WTC11 (cell line): ENCODE data around the gene ILRUN. TPM values are rescaled to one million over a fixed set of nuclear protein-coding genes. Genes with fewer than 3 reads are reported as not detected.

Source experiments
- ATAC-seq: fragments of 200-7000 bp; cut with Tn5 transposase; 2 replicates; pipeline ENCODE4 v1.10.0; 2021; ENCODE audit warnings: mild to moderate bottlenecking, moderate library complexity
- CTCF ChIA-PET: fragments of 300-600 bp; sonication (Branson Sonifier 250); formaldehyde crosslinking; loops from one replicate; lab custom pipeline; 2021; ENCODE audit warnings: antibody characterized with exemption; lab: Charles Lee
- POLR2A ChIA-PET: fragments of 350-600 bp; sonication (Branson Sonifier 250); formaldehyde crosslinking; loops from one replicate; lab custom pipeline; 2021; ENCODE audit warnings: antibody characterized with exemption; lab: Charles Lee
- DNase-seq: peaks from one replicate; pipeline ENCODE4 v3.0.0; 2021; ENCODE audit warnings: low spot score
- H3K27ac Mint-ChIP-seq: 2 replicates; pipeline ENCODE4 v1.8.0; 2021; ENCODE audit warnings: mixed read lengths
- H3K27me3 Mint-ChIP-seq: 2 replicates; pipeline ENCODE4 v1.8.0; 2021; ENCODE audit warnings: low read depth, mild to moderate bottlenecking, moderate library complexity, mixed read lengths
- H3K36me3 Mint-ChIP-seq: 2 replicates; pipeline ENCODE4 v1.8.0; 2021; ENCODE audit warnings: mixed read lengths
- H3K4me1 Mint-ChIP-seq: 2 replicates; pipeline ENCODE4 v1.8.0; 2022; ENCODE audit warnings: mixed read lengths
- H3K4me3 Mint-ChIP-seq: 2 replicates; pipeline ENCODE4 v1.8.0; 2021; ENCODE audit warnings: mild to moderate bottlenecking, moderate library complexity, mixed read lengths
- H3K9me3 Mint-ChIP-seq: 2 replicates; pipeline ENCODE4 v1.8.0; 2021; ENCODE audit warnings: mixed read lengths
- AR ChIP-seq: fragments of 250-450 bp; sonication (Bioruptor Pico); IDR thresholded peaks from 2 replicates; pipeline ENCODE4 v1.9.0; 2021; ENCODE audit warnings: mild to moderate bottlenecking
- ATF1 ChIP-seq: sonication (generic); formaldehyde crosslinking; IDR thresholded peaks from 2 replicates; pipeline ENCODE4 v1.8.1; 2023; ENCODE audit warnings: mild to moderate bottlenecking, moderate library complexity, missing genetic modification reagents
- CBFB ChIP-seq: sonication (generic); formaldehyde crosslinking; IDR thresholded peaks from 2 replicates; pipeline ENCODE4 v1.8.1; 2022; ENCODE audit warnings: mild to moderate bottlenecking, low read depth, missing genetic modification reagents
- CREB1 ChIP-seq: sonication (generic); formaldehyde crosslinking; IDR thresholded peaks from 2 replicates; pipeline ENCODE4 v1.8.0; 2023; ENCODE audit warnings: mild to moderate bottlenecking, missing genetic modification reagents
- ELF4 ChIP-seq: sonication (generic); formaldehyde crosslinking; IDR thresholded peaks from 2 replicates; pipeline ENCODE4 v1.8.1; 2022; ENCODE audit warnings: low read depth, mild to moderate bottlenecking, moderate library complexity, missing genetic modification reagents
- ESRRA ChIP-seq: sonication (generic); formaldehyde crosslinking; IDR thresholded peaks from 2 replicates; pipeline ENCODE4 v1.8.1; 2022; ENCODE audit warnings: mild to moderate bottlenecking, missing genetic modification reagents, borderline replicate concordance
- IRF1 ChIP-seq: sonication (generic); formaldehyde crosslinking; IDR thresholded peaks from 2 replicates; pipeline ENCODE4 v1.8.0; 2023; ENCODE audit warnings: missing genetic modification reagents
- NR2C2 ChIP-seq: sonication (generic); formaldehyde crosslinking; IDR thresholded peaks from 2 replicates; pipeline ENCODE4 v1.8.0; 2022; ENCODE audit warnings: mild to moderate bottlenecking, missing genetic modification reagents
- OVOL2 ChIP-seq: fragments of 250-450 bp; sonication (Bioruptor Pico); IDR thresholded peaks from 2 replicates; pipeline ENCODE4 v1.9.0; 2021; ENCODE audit warnings: mild to moderate bottlenecking, borderline replicate concordance
- PRRX2 ChIP-seq: fragments of 250-450 bp; sonication (Bioruptor Pico); IDR thresholded peaks from 2 replicates; pipeline ENCODE4 v1.8.0; 2021; ENCODE audit warnings: mild to moderate bottlenecking
- RELA ChIP-seq: sonication (generic); formaldehyde crosslinking; IDR thresholded peaks from 2 replicates; pipeline ENCODE4 v1.8.1; 2022; ENCODE audit warnings: missing genetic modification reagents, mild to moderate bottlenecking, borderline replicate concordance
- SP1 ChIP-seq: sonication (generic); formaldehyde crosslinking; conservative IDR thresholded peaks from 2 replicates; pipeline ENCODE4 v1.8.1; 2022; ENCODE audit warnings: missing genetic modification reagents
- TEAD1 ChIP-seq: sonication (generic); formaldehyde crosslinking; IDR thresholded peaks from 2 replicates; pipeline ENCODE4 v1.8.0; 2022; ENCODE audit warnings: mild to moderate bottlenecking, missing genetic modification reagents
- USF1 ChIP-seq: sonication (generic); formaldehyde crosslinking; IDR thresholded peaks from 2 replicates; pipeline ENCODE4 v1.8.0; 2022; ENCODE audit warnings: mild to moderate bottlenecking, missing genetic modification reagents
- ZNF138 ChIP-seq: sonication (generic); formaldehyde crosslinking; conservative IDR thresholded peaks from 2 replicates; pipeline ENCODE4 v1.8.1; 2022; ENCODE audit warnings: mild to moderate bottlenecking, moderate library complexity, missing genetic modification reagents
- ZNF263 ChIP-seq: sonication (generic); formaldehyde crosslinking; IDR thresholded peaks from 2 replicates; pipeline ENCODE4 v1.8.1; 2022; ENCODE audit warnings: low read depth, mild to moderate bottlenecking, moderate library complexity, missing genetic modification reagents
- ZNF423 ChIP-seq: fragments of 250-450 bp; sonication (Bioruptor Pico); IDR thresholded peaks from 2 replicates; pipeline ENCODE4 v2.1.2; 2022; ENCODE audit warnings: mild to moderate bottlenecking, moderate library complexity
- ZSCAN18 ChIP-seq: fragments of 250-450 bp; sonication (Bioruptor Pico); IDR thresholded peaks from 2 replicates; pipeline ENCODE4 v2.1.2; 2022; ENCODE audit warnings: mild to moderate bottlenecking, moderate library complexity
- total RNA-seq: library from RNA; stranded (reverse); gene quantifications from 3 replicates; pipeline ENCODE4 v1.2.3, GENCODE V29; 2021
- TF ChIP-seq, protein P1 (sequence below): fragments of 250-450 bp; sonication (Bioruptor Pico); IDR thresholded peaks from 2 replicates; pipeline ENCODE4 v1.8.0; 2021; ENCODE audit warnings: mild to moderate bottlenecking
- TF ChIP-seq, protein P2 (sequence below): sonication (generic); formaldehyde crosslinking; IDR thresholded peaks from 2 replicates; pipeline ENCODE4 v1.8.1; 2023; ENCODE audit warnings: mild to moderate bottlenecking, missing genetic modification reagents
- TF ChIP-seq, protein P3 (sequence below): sonication (generic); formaldehyde crosslinking; IDR thresholded peaks from 2 replicates; pipeline ENCODE4 v1.8.1; 2022; ENCODE audit warnings: low read depth, missing genetic modification reagents, borderline replicate concordance

Gene ILRUN
- total RNA-seq, 1 experiment from 2014 or later = 75.5 TPM

DNA sequence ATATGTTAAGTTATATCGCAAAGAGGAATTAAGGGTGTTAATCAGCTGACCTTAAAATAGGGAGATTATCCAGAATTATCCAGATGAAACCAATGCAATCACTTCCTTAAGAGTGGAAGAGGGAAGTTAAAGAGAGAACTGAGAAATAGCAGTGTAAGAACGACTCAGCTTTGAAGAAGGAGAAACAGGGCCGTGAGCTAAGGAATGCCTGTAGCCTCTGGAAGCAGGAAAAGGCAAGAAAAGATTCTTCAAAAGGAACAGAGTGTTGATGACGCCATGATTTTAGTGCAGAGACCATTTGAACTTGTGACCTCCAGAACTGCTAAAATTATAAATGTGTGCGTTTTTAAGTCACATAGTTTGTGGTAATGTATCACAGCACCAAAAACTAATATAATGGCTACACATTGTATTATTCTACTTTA, 32.7 kb downstream of the ILRUN start (continued):
- TF ChIP-seq AR = no peak
- TF ChIP-seq, all 79 proteins: peak for 0

DNA sequence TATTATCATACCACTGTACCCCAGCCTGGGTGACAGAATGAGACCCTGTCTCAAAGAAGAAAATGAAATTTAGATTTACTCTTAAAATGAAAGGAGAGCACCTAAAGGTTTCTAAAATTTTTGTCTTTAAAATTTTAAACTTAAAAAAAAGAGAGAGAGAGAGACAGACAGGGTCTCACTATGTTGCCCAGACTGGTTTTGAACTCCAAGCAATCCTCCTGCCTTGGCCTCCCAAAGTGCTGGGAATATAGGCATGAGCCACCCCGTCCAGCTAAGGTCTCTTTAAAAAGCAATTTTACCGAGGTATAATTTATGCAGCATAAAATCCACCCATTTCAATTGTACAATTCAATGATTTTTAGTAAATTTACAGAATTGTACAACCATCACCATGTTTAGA, 33.2 kb downstream of the ILRUN start:
- Mint-ChIP-seq H3K36me3 (0 out of 2 replicates have a peak, but pooled peaks cover 2% of the 10 kb centered on the region), H3K4me3 (no peak overlapping the region), H3K4me1 (peaks cover 30% of the 10 kb centered on the region), H3K27me3 (no peaks in the 10 kb centered on the region), H3K9me3 (no peaks in the 10 kb centered on the region), H3K27ac (peak overlapping the region; percentile 41; the same call in 1 of the 2 replicates)
- no peak for TF ChIP-seq PRRX2 (CRISPR knock-in tag)
- no peak for TF ChIP-seq ZSCAN18
- no peak for TF ChIP-seq OVOL2 (CRISPR knock-in tag)
- no peak for TF ChIP-seq NR2C2 (CRISPR knock-in tag)
- TF ChIP-seq, protein P1, sequence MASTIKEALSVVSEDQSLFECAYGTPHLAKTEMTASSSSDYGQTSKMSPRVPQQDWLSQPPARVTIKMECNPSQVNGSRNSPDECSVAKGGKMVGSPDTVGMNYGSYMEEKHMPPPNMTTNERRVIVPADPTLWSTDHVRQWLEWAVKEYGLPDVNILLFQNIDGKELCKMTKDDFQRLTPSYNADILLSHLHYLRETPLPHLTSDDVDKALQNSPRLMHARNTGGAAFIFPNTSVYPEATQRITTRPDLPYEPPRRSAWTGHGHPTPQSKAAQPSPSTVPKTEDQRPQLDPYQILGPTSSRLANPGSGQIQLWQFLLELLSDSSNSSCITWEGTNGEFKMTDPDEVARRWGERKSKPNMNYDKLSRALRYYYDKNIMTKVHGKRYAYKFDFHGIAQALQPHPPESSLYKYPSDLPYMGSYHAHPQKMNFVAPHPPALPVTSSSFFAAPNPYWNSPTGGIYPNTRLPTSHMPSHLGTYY (CRISPR knock-in tag) = no peak
- no peak for TF ChIP-seq IRF1 (CRISPR knock-in tag)
- no peak for TF ChIP-seq TEAD1 (CRISPR knock-in tag)
- no peak for TF ChIP-seq RELA (CRISPR knock-in tag)
- TF ChIP-seq ZNF263 (CRISPR knock-in tag) = no peak
- TF ChIP-seq ATF1 (CRISPR knock-in tag) = no peak
- TF ChIP-seq ELF4 (CRISPR knock-in tag) = no peak
- no peak for TF ChIP-seq CREB1
- TF ChIP-seq CBFB (CRISPR knock-in tag) = no peak
- no peak for ATAC-seq
- no peak for DNase-seq
- ChIA-PET CTCF (no interaction called here), POLR2A (no interaction called here)

GRCh38 chr6:34661357-34661756, 35.2 kb downstream of the ILRUN start:
- no peaks in the 10 kb centered on the region for H3K9me3 Mint-ChIP-seq
- CTCF ChIA-PET = no interaction called here
- H3K27ac Mint-ChIP-seq = no peak overlapping the region
- H3K36me3 Mint-ChIP-seq = 0 out of 2 replicates have a peak, but pooled peaks cover 2% of the 10 kb centered on the region
- no peaks in the 10 kb centered on the region for H3K27me3 Mint-ChIP-seq
- ATAC-seq (no peak), DNase-seq (no peak)
- no peak overlapping the region for H3K4me3 Mint-ChIP-seq
- POLR2A ChIA-PET = no interaction called here
- peaks cover 42% of the 10 kb centered on the region for H3K4me1 Mint-ChIP-seq
- TF ChIP-seq SP1 (no peak), AR (no peak), CBFB (CRISPR knock-in tag) (no peak), USF1 (no peak), ESRRA (CRISPR knock-in tag) (no peak), ZNF423 (CRISPR knock-in tag) (no peak), ELF4 (CRISPR knock-in tag) (no peak), ZNF138 (CRISPR knock-in tag) (no peak)
- TF ChIP-seq, protein P2, sequence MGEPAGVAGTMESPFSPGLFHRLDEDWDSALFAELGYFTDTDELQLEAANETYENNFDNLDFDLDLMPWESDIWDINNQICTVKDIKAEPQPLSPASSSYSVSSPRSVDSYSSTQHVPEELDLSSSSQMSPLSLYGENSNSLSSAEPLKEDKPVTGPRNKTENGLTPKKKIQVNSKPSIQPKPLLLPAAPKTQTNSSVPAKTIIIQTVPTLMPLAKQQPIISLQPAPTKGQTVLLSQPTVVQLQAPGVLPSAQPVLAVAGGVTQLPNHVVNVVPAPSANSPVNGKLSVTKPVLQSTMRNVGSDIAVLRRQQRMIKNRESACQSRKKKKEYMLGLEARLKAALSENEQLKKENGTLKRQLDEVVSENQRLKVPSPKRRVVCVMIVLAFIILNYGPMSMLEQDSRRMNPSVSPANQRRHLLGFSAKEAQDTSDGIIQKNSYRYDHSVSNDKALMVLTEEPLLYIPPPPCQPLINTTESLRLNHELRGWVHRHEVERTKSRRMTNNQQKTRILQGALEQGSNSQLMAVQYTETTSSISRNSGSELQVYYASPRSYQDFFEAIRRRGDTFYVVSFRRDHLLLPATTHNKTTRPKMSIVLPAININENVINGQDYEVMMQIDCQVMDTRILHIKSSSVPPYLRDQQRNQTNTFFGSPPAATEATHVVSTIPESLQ = no peak
- TF ChIP-seq, protein P3, sequence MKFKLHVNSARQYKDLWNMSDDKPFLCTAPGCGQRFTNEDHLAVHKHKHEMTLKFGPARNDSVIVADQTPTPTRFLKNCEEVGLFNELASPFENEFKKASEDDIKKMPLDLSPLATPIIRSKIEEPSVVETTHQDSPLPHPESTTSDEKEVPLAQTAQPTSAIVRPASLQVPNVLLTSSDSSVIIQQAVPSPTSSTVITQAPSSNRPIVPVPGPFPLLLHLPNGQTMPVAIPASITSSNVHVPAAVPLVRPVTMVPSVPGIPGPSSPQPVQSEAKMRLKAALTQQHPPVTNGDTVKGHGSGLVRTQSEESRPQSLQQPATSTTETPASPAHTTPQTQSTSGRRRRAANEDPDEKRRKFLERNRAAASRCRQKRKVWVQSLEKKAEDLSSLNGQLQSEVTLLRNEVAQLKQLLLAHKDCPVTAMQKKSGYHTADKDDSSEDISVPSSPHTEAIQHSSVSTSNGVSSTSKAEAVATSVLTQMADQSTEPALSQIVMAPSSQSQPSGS = no peak
